Brain microvascular endothelial cell (primary cell): ENCODE results near the gene ZWILCH.

ENCODE experiments used
- DNase-seq: peaks from one replicate; pipeline ENCODE4 v3.0.0-alpha.2; 2020
- H3K27ac ChIP-seq: fragments of 250-450 bp; sonication (Bioruptor Pico); 2 replicates; pipeline ENCODE4 v1.5.1; 2020; ENCODE audit warnings: mild to moderate bottlenecking, moderate library complexity
- H3K27me3 ChIP-seq: fragments of 250-450 bp; sonication (Bioruptor Pico); replicated peaks from 2 replicates; pipeline ENCODE4 v1.5.1; 2020; ENCODE audit warnings: mild to moderate bottlenecking
- H3K36me3 ChIP-seq: fragments of 250-450 bp; sonication (Bioruptor Pico); replicated peaks from 2 replicates; pipeline ENCODE4 v1.5.1; 2020; ENCODE audit warnings: mild to moderate bottlenecking
- H3K4me3 ChIP-seq: 2 replicates; pipeline ENCODE4 v1.5.1; 2011; ENCODE audit warnings: low read depth, mild to moderate bottlenecking, control low read depth, low read length, moderate library complexity
- CTCF ChIP-seq: IDR thresholded peaks from 2 replicates; pipeline ENCODE4 v1.5.1; 2011; ENCODE audit warnings: low read depth, mild to moderate bottlenecking, moderate library complexity, low read length, control low read depth, inconsistent platforms; ENCODE audit errors: missing control alignments
- in situ Hi-C: cut with HindIII; loops from 2 replicates; pipeline ENCODE4 v1.10.0; 2017; ENCODE audit warnings: low sequenced_read_pairs, low pct_ligation_motif_present

The ZWILCH gene

DNA sequence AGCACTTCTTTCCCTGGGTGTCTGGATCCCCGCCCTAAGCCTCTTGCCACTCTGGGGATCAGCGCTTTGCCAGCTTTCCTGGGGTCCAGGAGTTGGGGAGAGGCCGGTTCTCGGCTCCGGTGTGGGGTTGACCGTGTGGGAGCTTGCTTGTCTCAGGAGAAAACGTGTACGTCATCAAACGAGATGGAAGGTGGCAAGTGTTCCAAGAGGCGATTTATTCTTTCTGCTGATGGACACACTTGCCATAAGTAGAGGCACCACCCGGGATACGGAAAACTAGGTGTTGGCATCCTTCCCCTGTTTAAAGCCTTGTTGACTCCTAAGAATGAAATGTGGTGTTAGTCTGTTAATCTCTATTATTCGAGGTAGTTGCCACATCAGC is 295 bp downstream of the ZWILCH start:
- Histone ChIP-seq H3K27ac (peak overlapping the region; percentile 96), H3K4me3 (peak overlapping the region; percentile 68), H3K27me3 (no peaks in the 10 kb centered on the region), H3K36me3 (peaks cover 29% of the 10 kb centered on the region)
- in situ Hi-C loops: no loop called here
- DNase-seq: peak; percentile 36
- TF ChIP-seq CTCF: no peak

- DNase-seq: no peak
- H3K27ac ChIP-seq: peak overlapping the region; percentile 96
- H3K36me3 ChIP-seq: peaks cover 25% of the 10 kb centered on the region
- H3K27me3 ChIP-seq: no peaks in the 10 kb centered on the region
- no peak for TF ChIP-seq CTCF
- in situ Hi-C loops: no loop called here
- peak overlapping the region; percentile 68 for H3K4me3 ChIP-seq
These were observed 692 bp downstream of the ZWILCH start for GRCh38 chr15:66505818-66506217.

- in situ Hi-C loops: no loop called here
- TF ChIP-seq CTCF: no peak
- Histone ChIP-seq H3K27me3 (no peaks in the 10 kb centered on the region), H3K36me3 (no peaks in the 10 kb centered on the region), H3K27ac (no peak overlapping the region), H3K4me3 (no peak overlapping the region)
- DNase-seq: no peak
These were observed 3.3 kb downstream of the ZWILCH start for GRCh38 chr15:66508293-66508883.

- no peak overlapping the region for H3K27ac ChIP-seq
- no peak for DNase-seq
- in situ Hi-C loops: no loop called here
- no peaks in the 10 kb centered on the region for H3K27me3 ChIP-seq
- peaks cover 10% of the 10 kb centered on the region for H3K36me3 ChIP-seq
- no peak overlapping the region for H3K4me3 ChIP-seq
- no peak for TF ChIP-seq CTCF
These were observed 9.5 kb downstream of the ZWILCH start for GRCh38 chr15:66514586-66514985.

DNA sequence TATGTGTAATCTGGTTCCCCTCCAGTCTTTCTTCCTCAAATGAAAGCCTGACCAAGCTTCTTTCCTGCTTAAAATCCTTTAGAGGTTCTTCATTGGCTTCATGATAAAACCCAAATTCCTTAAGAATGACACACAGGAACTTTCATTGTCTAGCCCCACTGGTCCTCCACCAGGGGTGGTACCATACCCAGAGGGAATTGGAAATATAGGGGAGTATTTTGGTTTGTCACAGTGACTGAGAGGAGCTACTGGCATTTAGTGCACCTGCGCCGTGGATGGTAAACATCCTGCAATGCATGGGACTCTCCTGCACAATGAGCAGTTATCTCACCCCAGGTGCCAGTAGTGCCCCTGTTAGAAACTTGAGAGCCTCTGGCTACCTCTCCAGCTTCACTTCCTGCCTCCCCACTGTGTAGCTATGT is 10.8 kb downstream of the ZWILCH start:
- Histone ChIP-seq H3K27ac (no peak overlapping the region), H3K4me3 (no peak overlapping the region), H3K36me3 (peaks cover 11% of the 10 kb centered on the region), H3K27me3 (no peaks in the 10 kb centered on the region)
- no peak for TF ChIP-seq CTCF
- in situ Hi-C loops: no loop called here
- no peak for DNase-seq

- DNase-seq: no peak
- H3K27me3 ChIP-seq: no peaks in the 10 kb centered on the region
- no peak overlapping the region for H3K4me3 ChIP-seq
- H3K36me3 ChIP-seq: peaks cover 11% of the 10 kb centered on the region
- in situ Hi-C loops: no loop called here
- H3K27ac ChIP-seq: no peak overlapping the region
- no peak for TF ChIP-seq CTCF
These were observed 18.8 kb downstream of the ZWILCH start for GRCh38 chr15:66523926-66524325.
